HG03521 (cell line): ENCODE data around the gene CD44.

Source experiments
- ATAC-seq: cut with Tn5 transposase; IDR thresholded peaks from one replicate; pipeline ENCODE4 v1.9.1; 2021; ENCODE audit warnings: mild to moderate bottlenecking, moderate library complexity; ENCODE audit not compliant: unreplicated experiment

Gene CD44

DNA sequence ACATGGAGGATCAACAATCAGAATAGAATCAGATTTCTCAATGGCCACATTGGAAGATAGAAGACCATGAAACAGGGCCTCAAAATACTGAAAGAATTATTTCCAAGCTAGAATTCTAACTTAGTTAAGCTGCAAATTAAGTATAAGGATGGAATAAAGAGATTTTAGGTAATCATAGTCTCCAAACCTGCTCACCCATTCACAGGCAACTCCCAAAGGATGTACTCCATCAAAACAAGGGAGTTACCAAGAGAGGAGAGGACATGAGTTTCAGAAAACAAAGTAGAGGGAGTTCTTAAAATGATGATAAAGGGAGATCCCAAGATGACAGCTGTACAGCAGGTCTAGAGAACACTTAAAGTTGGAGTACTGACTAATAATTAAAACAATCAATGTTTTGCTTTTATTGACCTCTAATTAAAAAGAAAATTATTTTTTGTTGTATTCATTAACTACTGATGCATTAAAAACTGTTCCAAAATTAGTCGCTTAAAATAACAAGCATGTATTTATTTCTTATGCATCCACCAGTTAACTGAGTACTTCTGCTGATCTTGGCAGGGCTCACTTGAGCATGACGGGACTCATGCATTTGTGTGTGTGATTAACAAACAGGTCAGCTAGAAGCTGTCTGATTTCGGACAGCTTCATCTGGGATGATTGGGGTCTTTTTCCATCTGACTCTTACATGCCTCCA is 95.6 kb downstream of the CD44 start:
- no peak for ATAC-seq

DNA sequence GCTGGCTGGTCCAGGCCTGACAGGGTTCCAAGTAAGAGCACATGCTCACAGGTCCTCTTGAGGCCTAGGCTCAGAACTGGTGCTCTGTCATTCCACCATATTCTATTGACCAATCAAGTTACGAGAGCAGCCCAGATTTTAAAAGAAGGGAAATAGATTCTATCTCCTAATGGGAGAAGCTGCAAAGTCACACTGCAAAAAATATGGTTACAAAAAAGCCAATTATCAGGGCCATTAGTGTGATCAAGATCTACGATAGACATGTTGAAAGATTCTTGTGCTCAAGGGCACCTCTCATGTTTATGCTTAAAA is 96.1 kb downstream of the CD44 start:
- ATAC-seq: no peak

GRCh38 chr11:35235498-35235897 is 96.5 kb downstream of the CD44 start:
- no peak for ATAC-seq

GRCh38 chr11:35235936-35236666 is 97.1 kb downstream of the CD44 start:
- no peak for ATAC-seq

DNA sequence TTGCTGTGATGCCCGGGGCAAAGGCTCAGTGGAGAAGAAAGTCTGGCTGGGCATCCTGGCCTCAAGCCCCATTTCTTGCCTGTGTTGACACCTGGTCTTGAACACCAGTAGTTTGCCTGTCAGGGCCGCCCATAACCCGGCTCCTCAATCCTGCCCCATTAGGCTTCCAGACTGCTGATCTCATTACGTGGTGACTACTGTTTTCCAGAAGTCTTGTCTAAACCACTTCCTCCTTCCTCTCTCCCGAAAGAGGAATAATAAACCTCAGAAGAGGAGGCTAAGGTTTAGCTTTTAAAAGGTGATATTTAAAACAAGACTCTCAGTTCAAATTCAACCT is 97.7 kb downstream of the CD44 start:
- no peak for ATAC-seq

GRCh38 chr11:35237351-35237750 is 98.4 kb downstream of the CD44 start:
- no peak for ATAC-seq

DNA sequence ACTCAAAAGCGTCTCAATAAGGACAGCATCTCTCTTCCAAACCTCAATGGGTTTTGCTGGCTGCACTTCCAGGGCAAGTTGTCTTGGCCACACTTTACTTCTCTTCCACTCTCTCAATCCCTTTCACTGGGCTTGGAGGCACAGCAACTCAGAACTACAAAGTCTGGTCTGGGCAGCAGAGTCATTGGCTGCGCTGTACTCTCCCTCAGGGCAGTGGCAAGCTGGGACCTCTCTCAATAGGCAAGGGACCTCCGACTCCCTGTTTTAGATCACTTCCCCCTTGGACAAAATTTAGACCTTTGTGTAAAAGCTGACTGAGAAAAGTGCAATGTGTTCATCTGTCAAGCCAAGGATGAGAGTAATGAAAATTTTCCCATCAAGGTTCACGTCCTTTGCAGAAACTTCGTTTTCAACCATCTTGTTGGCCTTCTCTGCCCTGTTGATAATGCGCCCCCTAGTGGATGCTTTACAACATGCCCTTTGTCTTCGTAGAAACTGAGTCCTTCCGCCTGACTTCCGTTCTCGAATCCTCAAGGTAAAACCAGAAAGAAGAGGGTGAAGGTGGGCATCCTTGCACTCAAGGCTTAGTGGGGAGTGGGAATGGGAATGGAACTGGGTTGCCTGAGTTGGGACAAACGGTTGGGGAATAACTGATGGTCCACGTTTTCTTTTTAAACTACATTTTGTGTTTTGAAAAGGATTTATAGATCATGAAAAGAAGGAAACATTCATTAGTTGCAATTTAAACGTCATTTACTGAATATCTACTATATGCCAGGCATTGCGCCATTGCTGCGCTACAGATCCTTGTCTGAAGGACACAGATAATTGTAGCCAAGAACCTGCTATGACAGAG is 99.1 kb downstream of the CD44 start:
- no peak for ATAC-seq

DNA sequence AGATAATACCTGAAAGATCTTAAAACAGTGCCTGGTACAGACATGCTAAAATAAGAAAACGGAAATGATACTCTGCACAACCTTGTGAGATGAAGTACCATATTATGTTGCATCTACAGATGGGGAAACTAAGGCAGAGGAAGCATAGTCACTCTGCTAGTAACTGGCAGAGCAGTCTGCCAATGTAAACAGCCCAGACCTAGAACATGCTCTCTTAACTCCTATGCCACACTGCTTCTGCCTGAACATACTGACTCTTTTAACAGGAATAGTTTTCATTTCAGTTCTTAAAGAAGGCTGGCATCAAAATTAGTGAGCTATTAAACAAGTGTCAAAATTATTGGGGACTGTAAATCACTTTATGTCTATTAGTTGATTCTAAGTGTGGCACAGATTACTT is 99.9 kb downstream of the CD44 start:
- no peak for ATAC-seq

DNA sequence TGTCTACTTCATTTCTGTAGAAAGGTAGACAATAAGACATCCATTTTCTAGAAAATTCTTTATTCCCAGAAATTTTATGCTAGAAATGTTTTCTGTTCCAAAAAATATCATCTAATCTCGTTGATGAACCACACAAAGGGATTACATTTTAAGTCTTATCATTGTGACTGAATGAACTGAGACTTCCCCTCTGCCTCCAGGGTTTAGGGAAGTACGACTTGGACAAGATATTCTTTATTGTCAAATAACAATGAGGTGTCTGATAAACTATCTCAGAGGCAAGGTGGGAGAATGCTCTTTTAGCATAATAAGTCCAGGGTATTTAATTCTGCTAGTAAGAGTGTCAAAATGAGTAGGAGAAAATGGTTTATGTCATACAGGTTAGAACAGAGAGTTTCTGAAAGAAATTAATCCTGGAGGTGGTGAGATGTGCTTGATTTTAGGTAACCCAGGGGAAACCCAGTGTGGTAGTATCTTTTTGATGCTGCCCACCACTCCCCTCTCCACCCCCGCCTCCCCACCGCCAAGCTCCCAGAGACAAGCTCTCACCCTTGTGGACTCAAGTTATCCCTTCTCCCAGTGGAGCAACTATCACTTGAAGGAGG is 100.6 kb downstream of the CD44 start:
- no peak for ATAC-seq

DNA sequence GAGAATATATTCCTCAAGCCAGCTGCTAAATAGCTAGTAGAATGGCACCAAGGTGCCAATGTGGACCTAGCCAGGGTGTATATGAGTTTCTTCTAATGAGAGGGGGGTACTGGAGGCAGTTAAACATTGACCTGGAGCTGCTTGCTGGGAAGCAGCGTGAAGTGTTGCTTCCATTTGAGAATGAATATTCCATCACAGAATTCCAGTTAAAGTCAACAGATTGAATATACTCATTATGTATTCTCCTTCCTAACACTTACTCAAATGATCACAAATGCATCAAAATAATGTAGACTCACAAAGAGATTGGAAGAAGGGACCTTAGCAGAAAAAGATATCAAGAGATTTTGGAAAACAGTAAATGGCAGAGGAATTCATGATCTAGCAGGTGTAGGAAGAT is 102.1 kb downstream of the CD44 start:
- ATAC-seq: no peak

DNA sequence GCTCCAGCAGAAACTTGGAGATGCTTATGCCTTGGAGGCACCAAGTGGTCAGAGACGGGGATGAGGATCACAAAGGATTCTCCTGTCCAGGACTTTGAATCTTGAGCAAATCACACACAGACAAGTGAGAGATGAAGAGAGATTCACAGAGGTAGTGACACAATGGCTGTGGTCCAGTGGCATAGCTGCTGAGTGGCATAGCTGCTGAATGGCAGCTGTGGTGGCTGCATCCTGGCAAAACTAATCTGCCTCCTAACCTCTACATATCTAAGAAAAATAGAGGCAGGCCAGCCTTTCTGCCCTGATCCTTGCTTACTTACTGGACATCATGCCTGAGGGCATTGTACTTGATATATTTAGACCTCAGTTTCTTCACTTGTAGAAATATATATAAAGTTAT is 102.6 kb downstream of the CD44 start:
- ATAC-seq: no peak

GRCh38 chr11:35242412-35243242 is 103.7 kb downstream of the CD44 start:
- ATAC-seq: no peak

DNA sequence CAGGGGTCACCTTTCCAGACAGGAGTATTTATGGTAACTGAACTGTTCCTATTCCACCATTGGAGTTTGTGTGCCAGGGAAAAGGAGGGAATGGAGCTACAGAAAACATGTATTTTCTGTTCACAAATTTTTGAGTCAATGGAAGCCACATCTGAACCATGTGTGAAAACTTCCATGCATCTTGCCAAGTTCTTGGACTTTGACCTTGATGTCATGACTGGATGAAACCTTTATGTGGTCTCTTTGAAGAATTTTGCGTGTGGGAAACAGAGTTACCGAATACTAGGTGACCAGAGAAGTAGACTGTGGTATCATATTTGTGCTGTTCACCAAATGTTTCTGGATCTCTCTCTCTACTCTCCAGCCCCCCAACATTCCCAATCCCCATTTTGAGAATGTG is 104.8 kb downstream of the CD44 start:
- ATAC-seq: no peak

DNA sequence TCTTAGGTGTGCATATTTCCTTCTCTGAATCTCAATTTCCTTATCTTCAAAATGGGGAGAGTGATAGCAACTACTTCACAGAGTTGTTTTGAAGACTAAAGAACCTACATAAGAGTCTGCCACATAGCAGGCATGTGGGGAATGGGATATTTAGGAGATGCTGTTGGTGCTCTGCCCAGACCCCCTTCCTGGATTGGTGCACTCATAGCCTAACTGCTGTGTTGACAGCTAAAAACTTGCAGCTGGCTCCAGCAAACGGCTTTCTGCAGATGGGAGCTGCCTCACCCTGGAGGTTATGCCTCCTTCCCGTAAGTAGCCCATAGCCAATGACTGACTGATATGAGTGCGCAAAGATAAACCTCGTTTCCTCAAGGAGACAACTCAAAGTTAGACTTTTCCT is 106.1 kb downstream of the CD44 start:
- ATAC-seq: no peak

GRCh38 chr11:35245786-35246185 is 106.8 kb downstream of the CD44 start:
- no peak for ATAC-seq

DNA sequence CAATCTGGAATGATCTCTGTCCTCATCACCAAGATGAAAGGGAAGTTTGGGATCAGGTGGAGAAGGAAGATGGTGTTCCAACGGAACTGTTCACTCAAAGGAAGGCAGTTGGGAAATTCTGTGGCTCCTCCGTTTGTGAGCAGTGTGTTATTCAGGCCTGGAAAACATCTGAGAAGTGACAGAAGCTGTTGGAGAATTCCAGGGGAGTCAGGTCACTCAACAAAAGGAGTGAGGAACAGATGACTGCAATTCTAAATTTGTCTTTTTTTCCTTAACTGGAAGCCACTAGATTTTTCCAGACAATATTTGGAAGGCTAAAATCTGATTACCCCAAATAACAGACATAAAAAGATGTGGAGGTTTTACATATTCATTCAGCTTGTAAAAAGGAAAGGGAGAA is 107.8 kb downstream of the CD44 start:
- ATAC-seq: no peak

- ATAC-seq: no peak
These were observed 108.5 kb downstream of the CD44 start for GRCh38 chr11:35247428-35247827.

- ATAC-seq: no peak
These were observed 108.9 kb downstream of the CD44 start for GRCh38 chr11:35247863-35248262.

DNA sequence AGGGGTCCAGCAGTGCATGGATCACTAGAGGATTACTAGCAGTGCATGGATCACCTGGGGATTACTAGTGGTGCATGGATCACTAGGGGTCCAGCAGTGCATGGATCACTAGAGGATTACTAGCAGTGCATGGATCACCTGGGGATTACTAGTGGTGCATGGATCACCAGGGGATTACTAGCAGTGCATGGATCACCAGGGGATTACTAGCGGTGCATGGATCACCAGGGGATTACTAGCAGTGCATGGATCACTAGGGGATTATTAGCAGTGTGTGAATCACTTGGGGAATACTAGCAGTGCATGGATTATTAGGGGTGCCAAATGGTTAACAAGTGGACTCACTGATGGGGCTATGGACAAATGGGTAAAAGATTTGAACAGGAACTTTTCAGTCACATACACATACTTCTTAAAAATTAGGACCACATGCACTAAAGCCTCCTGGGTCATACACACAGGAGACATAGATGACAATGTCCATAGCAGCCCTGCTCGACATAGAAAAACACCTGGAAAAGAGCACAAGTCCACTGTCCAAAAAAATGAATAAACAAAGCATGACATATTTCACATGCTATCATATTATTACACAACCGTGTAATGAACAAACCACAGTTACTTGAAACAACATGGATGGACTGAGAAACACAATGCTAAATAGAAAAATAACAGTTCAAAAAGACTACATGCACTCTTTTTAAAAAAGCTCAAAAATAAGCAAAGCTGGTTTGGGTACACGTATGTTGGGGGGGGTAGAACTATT is 109.8 kb downstream of the CD44 start:
- no peak for ATAC-seq

- no peak for ATAC-seq
These were observed 111.2 kb downstream of the CD44 start for GRCh38 chr11:35250192-35250591.
